ENCODE results near the gene API5.

The API5 gene

DNA sequence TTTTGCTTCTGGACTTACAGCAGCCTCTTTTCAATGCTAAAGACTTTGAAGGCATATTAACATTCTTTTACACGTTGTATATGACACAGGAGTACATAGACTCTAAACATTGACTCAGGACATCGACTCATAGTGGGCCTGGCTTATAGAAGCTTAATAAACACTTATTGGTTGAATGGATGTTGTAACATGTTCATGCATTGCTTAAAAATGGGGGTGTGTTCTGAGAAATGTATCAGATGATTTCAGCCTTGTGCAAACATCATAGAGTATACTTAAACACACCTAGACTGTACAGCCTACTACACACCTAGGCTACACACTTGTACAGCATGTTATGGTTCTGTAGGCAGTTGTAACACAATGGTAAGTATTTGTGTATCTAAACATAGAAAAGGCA lies 64.8 kb downstream of the API5 start:
- no peak overlapping the region for H3K4me2 ChIP-seq (ENCODE audit: low read length)
- H3K9me2 ChIP-seq (ENCODE audit: low read depth, low read length): no peaks in the 10 kb centered on the region
- no peaks in the 10 kb centered on the region for H3K9me3 ChIP-seq (ENCODE audit: low read length)
- H3K4me1 ChIP-seq (ENCODE audit: insufficient read depth, low read length, severe bottlenecking): no peaks in the 10 kb centered on the region
- no peak for TF ChIP-seq EZH2 (IDR thresholded peaks at IDR 0.05; ENCODE audit: borderline replicate concordance, low read length)
- no peak for TF ChIP-seq CTCF (IDR thresholded peaks at IDR 0.05; ENCODE audit: low read length)
- no peak overlapping the region for H2AFZ ChIP-seq (ENCODE audit: low read length)
- no peak overlapping the region for H3K9ac ChIP-seq (ENCODE audit: low read length)
- no peaks in the 10 kb centered on the region for H3F3A ChIP-seq (ENCODE audit: insufficient read depth, low read length)
- peaks cover 29% of the 10 kb centered on the region for H3K36me3 ChIP-seq (ENCODE audit: insufficient read depth, low read length)
- no peak overlapping the region for H3K27ac ChIP-seq (ENCODE audit: low read depth, low read length, poor library complexity, severe bottlenecking)
- H3K27me3 ChIP-seq (ENCODE audit: insufficient read depth, low read length): no peaks in the 10 kb centered on the region
- no peak overlapping the region for H3K4me3 ChIP-seq (ENCODE audit: low read depth, low read length, poor library complexity, severe bottlenecking)
- H4K20me1 ChIP-seq (ENCODE audit: insufficient read depth, low read length): 0 out of 2 replicates have a peak, but pooled peaks cover 2% of the 10 kb centered on the region
- H3K79me2 ChIP-seq (ENCODE audit: insufficient read depth, low read length): peaks cover 44% of the 10 kb centered on the region

DNA sequence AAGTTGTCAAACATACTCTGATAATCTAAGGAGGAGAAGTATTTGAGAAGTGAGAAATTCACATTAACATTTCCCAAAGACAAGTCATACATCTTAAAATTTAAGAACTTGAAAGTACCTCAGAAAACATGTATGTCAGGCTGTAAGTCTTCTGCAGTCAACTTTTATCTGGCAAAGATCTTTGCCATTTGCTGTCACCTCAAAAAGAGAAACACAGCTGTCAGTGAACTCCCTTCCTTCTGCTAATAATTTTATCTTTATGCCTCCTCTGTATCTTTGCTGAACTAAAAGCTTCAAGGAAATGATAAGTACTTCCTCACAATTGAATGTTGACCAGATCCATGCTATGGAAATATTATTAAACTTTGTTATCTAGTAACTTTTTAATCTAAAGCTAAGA lies 65.6 kb downstream of the API5 start:
- H3K79me2 ChIP-seq (ENCODE audit: insufficient read depth, low read length): peaks cover 43% of the 10 kb centered on the region
- H2AFZ ChIP-seq (ENCODE audit: low read length): no peak overlapping the region
- peaks cover 28% of the 10 kb centered on the region for H3K36me3 ChIP-seq (ENCODE audit: insufficient read depth, low read length)
- no peak overlapping the region for H3K4me2 ChIP-seq (ENCODE audit: low read length)
- 0 out of 2 replicates have a peak, but pooled peaks cover 2% of the 10 kb centered on the region for H4K20me1 ChIP-seq (ENCODE audit: insufficient read depth, low read length)
- no peaks in the 10 kb centered on the region for H3K9me2 ChIP-seq (ENCODE audit: low read depth, low read length)
- no peaks in the 10 kb centered on the region for H3F3A ChIP-seq (ENCODE audit: insufficient read depth, low read length)
- no peaks in the 10 kb centered on the region for H3K27me3 ChIP-seq (ENCODE audit: insufficient read depth, low read length)
- no peaks in the 10 kb centered on the region for H3K4me1 ChIP-seq (ENCODE audit: insufficient read depth, low read length, severe bottlenecking)
- no peaks in the 10 kb centered on the region for H3K9me3 ChIP-seq (ENCODE audit: low read length)
- H3K4me3 ChIP-seq (ENCODE audit: low read depth, low read length, poor library complexity, severe bottlenecking): no peak overlapping the region
- no peak for TF ChIP-seq EZH2 (IDR thresholded peaks at IDR 0.05; ENCODE audit: borderline replicate concordance, low read length)
- no peak for TF ChIP-seq CTCF (IDR thresholded peaks at IDR 0.05; ENCODE audit: low read length)
- no peak overlapping the region for H3K9ac ChIP-seq (ENCODE audit: low read length)
- H3K27ac ChIP-seq (ENCODE audit: low read depth, low read length, poor library complexity, severe bottlenecking): no peak overlapping the region

DNA sequence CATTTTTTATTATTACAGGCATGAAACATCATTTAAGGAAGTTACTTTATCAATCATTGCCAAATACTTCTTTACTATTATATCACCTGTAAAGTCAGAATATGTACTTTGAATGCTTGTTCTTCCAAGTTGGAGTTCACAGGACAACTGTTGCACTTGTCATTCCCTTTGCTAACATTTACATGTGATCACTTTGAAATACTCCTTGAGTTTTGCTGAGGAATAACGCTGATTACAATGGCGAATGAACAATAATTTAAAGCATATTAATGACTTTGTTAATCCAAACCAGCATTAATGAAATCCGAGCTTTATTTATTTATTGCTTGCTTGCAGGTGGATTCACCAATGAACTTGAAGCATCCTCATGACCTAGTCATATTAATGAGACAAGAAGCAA lies 67.1 kb downstream of the API5 start:
- Histone ChIP-seq H4K20me1 (ENCODE audit: insufficient read depth, low read length) (0 out of 2 replicates have a peak, but pooled peaks cover 2% of the 10 kb centered on the region), H3K9ac (ENCODE audit: low read length) (no peak overlapping the region), H3K27me3 (ENCODE audit: insufficient read depth, low read length) (no peaks in the 10 kb centered on the region), H2AFZ (ENCODE audit: low read length) (no peak overlapping the region), H3K4me3 (ENCODE audit: low read depth, low read length, poor library complexity, severe bottlenecking) (no peak overlapping the region), H3K79me2 (ENCODE audit: insufficient read depth, low read length) (peaks cover 34% of the 10 kb centered on the region), H3K4me2 (ENCODE audit: low read length) (no peak overlapping the region), H3K27ac (ENCODE audit: low read depth, low read length, poor library complexity, severe bottlenecking) (no peak overlapping the region), H3F3A (ENCODE audit: insufficient read depth, low read length) (no peaks in the 10 kb centered on the region), H3K36me3 (ENCODE audit: insufficient read depth, low read length) (peaks cover 32% of the 10 kb centered on the region), H3K9me3 (ENCODE audit: low read length) (no peaks in the 10 kb centered on the region), H3K4me1 (ENCODE audit: insufficient read depth, low read length, severe bottlenecking) (no peaks in the 10 kb centered on the region), H3K9me2 (ENCODE audit: low read depth, low read length) (no peaks in the 10 kb centered on the region)
- no peak for TF ChIP-seq CTCF (IDR thresholded peaks at IDR 0.05; ENCODE audit: low read length)
- no peak for TF ChIP-seq EZH2 (IDR thresholded peaks at IDR 0.05; ENCODE audit: borderline replicate concordance, low read length)
